Panc1 (cell line): ENCODE data around the gene CYP26C1. TPM values are rescaled to one million over a fixed set of nuclear protein-coding genes. Genes with fewer than 3 reads are reported as not detected.
A peak's percentile ranks its signal among the peaks of the same experiment; 100 is the strongest.

ENCODE experiments used
- ATAC-seq: fragments of 200-7000 bp; cut with Tn5 transposase; 2 replicates; pipeline ENCODE4 v1.9.1; 2020; ENCODE audit warnings: mild to moderate bottlenecking, moderate library complexity
- BruUV-seq: library from RNA; stranded (reverse); fragments of 400-500 nt; replicated peaks from 2 replicates; lab custom pipeline; 2021; lab: Mats Ljungman, UMichigan
- CTCF ChIA-PET: fragments of 300-600 bp; sonication (Branson Sonifier 250); formaldehyde crosslinking; loops from one replicate; lab custom pipeline; 2022; ENCODE audit warnings: antibody characterized with exemption; lab: Charles Lee
- POLR2A ChIA-PET: fragments of 300-600 bp; sonication (Branson Sonifier 250); formaldehyde crosslinking; loops from one replicate; lab custom pipeline; 2022; ENCODE audit warnings: antibody characterized with exemption; lab: Charles Lee
- DNase-seq: peaks from one replicate; pipeline ENCODE4 v3.0.0-alpha.2; 2010; ENCODE audit warnings: low read depth, low spot score
- H3K27ac ChIP-seq: 2 replicates; pipeline ENCODE4 v1.5.1; 2011; ENCODE audit warnings: mild to moderate bottlenecking, low read length, inconsistent platforms
- H3K27me3 ChIP-seq: fragments of 200-500 bp; sonication (Bioruptor generic); 2 replicates; pipeline ENCODE4 v1.6.0; 2014; ENCODE audit warnings: low read length, inconsistent platforms; ENCODE audit not compliant: control insufficient read depth, insufficient read depth
- H3K36me3 ChIP-seq: fragments of 200-500 bp; sonication (Bioruptor generic); 2 replicates; pipeline ENCODE4 v1.5.1; 2014; ENCODE audit warnings: inconsistent platforms, mild to moderate bottlenecking, low read length, moderate library complexity; ENCODE audit not compliant: control insufficient read depth, insufficient read depth
- H3K4me1 ChIP-seq: 2 replicates; pipeline ENCODE4 v1.5.1; 2011; ENCODE audit warnings: inconsistent platforms, mild to moderate bottlenecking, low read length, moderate library complexity; ENCODE audit not compliant: control insufficient read depth, insufficient read depth
- H3K4me3 ChIP-seq, 2 experiments: 2 replicates each; pipeline ENCODE4 v1.5.1; 2011 to 2012; ENCODE audit warnings: low read depth in 2 of 2, low read length in 2 of 2, mild to moderate bottlenecking in 2 of 2, inconsistent platforms in 1 of 2, moderate library complexity in 1 of 2
- H3K9me3 ChIP-seq: fragments of 200-500 bp; sonication (Bioruptor generic); 2 replicates; pipeline ENCODE4 v1.5.1; 2014; ENCODE audit warnings: low read depth, mild to moderate bottlenecking, inconsistent platforms, low read length, moderate library complexity; ENCODE audit not compliant: control insufficient read depth, insufficient read depth
- CTCF ChIP-seq: fragments of 450-650 bp; IDR thresholded peaks from 2 replicates; pipeline ENCODE4 v1.5.1; 2017; ENCODE audit warnings: mild to moderate bottlenecking
- POLR2AphosphoS5 ChIP-seq: IDR thresholded peaks from 2 replicates; pipeline ENCODE4 v1.6.1; 2012; ENCODE audit warnings: mild to moderate bottlenecking, low read depth, low read length, moderate library complexity
- REST ChIP-seq, 2 experiments: IDR thresholded peaks; 2 replicates each; pipeline ENCODE4 v1.6.1; 2011 to 2012; ENCODE audit warnings: low read depth in 2 of 2, control low read depth in 1 of 2, low read length in 1 of 2, mild to moderate bottlenecking in 1 of 2, moderate library complexity in 1 of 2; ENCODE audit not compliant: insufficient read depth in 1 of 2
- SIN3A ChIP-seq: IDR thresholded peaks from 2 replicates; pipeline ENCODE4 v1.6.1; 2012; ENCODE audit warnings: low read depth, mild to moderate bottlenecking, low read length, moderate library complexity, borderline replicate concordance; ENCODE audit not compliant: insufficient read depth
- TCF7L2 ChIP-seq: IDR thresholded peaks from 2 replicates; pipeline ENCODE4 v1.6.1; 2011; ENCODE audit warnings: mild to moderate bottlenecking, low read depth, low read length, inconsistent platforms
- in situ Hi-C: cut with HindIII; loops from 2 replicates; pipeline ENCODE4 v1.10.0; 2016; ENCODE audit warnings: low sequenced_read_pairs, low pct_unique_long_range_greater_than_20kb
- intact Hi-C: fragments of 100-400 bp; cut with micrococcal nuclease; formaldehyde crosslinking; loops from one replicate; pipeline ENCODE4 v1.10.0; 2022; ENCODE audit not compliant: unreplicated experiment
- total RNA-seq: library from RNA; stranded (reverse); gene quantifications from one replicate; pipeline ENCODE4 v1.2.1, GENCODE V29; 2021; ENCODE audit not compliant: unreplicated experiment

The CYP26C1 gene
- total RNA-seq, 1 experiment from 2014 or later: 1.1 TPM

GRCh38 chr10:93058139-93058538, 2.5 kb upstream of the CYP26C1 start:
- peak; percentile 61 for DNase-seq
- no peak for TF ChIP-seq REST (IDR thresholded peaks at IDR 0.05; ENCODE audit: insufficient read depth in 1 of 2, low read depth in 2 of 2, low read length in 1 of 2)
- no peak for TF ChIP-seq POLR2AphosphoS5
- no peak for TF ChIP-seq SIN3A
- no peak for TF ChIP-seq CTCF
- TF ChIP-seq TCF7L2: no peak
- H3K4me1 ChIP-seq: peaks cover 3% of the 10 kb centered on the region; the same call in 1 of the 2 replicates
- no peak overlapping the region for H3K4me3 ChIP-seq
- H3K9me3 ChIP-seq: no peaks in the 10 kb centered on the region
- intact Hi-C loops: no loop called here
- POLR2A ChIA-PET: no interaction called here
- ATAC-seq: no peak
- CTCF ChIA-PET: no interaction called here
- H3K36me3 ChIP-seq: 0 out of 2 replicates have a peak, but pooled peaks cover 2% of the 10 kb centered on the region
- no peak overlapping the region for H3K27ac ChIP-seq
- BruUV-seq: no TSS peak
- in situ Hi-C loops: no loop called here
- no peaks in the 10 kb centered on the region for H3K27me3 ChIP-seq

- Histone ChIP-seq H3K36me3 (0 out of 2 replicates have a peak, but pooled peaks cover 2% of the 10 kb centered on the region), H3K27me3 (peaks cover 5% of the 10 kb centered on the region; the same call in 1 of the 2 replicates), H3K4me3 (no peak overlapping the region), H3K27ac (no peak overlapping the region), H3K9me3 (no peaks in the 10 kb centered on the region), H3K4me1 (peaks cover 9% of the 10 kb centered on the region; the same call in 1 of the 2 replicates)
- ChIA-PET CTCF (no interaction called here), POLR2A (interaction anchor here (0.5 kb wide), 1 partner anchor 467 kb away, joined by 3 read pairs; no protein-coding TSS in a partner anchor)
- no peak for TF ChIP-seq POLR2AphosphoS5
- TF ChIP-seq CTCF: no peak
- TF ChIP-seq TCF7L2: no peak
- no peak for TF ChIP-seq REST (IDR thresholded peaks at IDR 0.05; ENCODE audit: insufficient read depth in 1 of 2, low read depth in 2 of 2, low read length in 1 of 2)
- no peak for TF ChIP-seq SIN3A
- in situ Hi-C loops (no loop called here), intact Hi-C loops (no loop called here)
- ATAC-seq (no peak), DNase-seq (no peak)
- BruUV-seq: no TSS peak
These were observed 442 bp downstream of the CYP26C1 start for GRCh38 chr10:93060887-93061593.
